ENCODE measurements around the gene RABEP1.

The RABEP1 gene

DNA sequence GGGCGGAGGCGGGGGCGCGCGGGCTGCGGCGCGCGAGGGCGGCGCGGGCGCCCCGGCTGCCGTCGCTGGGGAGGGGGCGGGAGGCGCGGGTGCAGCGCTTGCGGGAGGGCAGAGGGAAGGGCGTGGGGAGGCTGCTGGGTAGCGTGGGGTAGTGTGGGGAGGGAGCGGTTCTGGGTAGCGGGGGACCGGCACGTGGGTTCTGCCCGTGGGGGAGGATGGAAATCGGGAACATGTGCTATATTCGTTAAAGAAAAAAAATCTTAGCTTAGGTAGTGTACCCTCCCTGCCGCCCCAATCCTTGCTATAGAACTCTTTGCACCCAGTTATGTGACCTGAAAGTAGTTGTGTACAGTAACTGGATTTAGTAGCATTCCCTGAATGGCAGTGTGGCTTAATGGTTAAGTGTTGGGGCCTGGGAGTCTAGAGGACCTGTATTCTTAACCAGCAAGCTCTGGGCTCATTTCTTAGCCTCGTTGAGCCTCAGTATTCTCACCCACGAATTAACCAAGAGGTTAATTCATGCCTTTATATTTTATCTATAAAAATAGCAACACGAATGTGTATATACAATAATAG lies 646 bp downstream of the RABEP1 start:
- peak in 2 of 3 experiments; percentile 53 to 57 for DNase-seq

DNA sequence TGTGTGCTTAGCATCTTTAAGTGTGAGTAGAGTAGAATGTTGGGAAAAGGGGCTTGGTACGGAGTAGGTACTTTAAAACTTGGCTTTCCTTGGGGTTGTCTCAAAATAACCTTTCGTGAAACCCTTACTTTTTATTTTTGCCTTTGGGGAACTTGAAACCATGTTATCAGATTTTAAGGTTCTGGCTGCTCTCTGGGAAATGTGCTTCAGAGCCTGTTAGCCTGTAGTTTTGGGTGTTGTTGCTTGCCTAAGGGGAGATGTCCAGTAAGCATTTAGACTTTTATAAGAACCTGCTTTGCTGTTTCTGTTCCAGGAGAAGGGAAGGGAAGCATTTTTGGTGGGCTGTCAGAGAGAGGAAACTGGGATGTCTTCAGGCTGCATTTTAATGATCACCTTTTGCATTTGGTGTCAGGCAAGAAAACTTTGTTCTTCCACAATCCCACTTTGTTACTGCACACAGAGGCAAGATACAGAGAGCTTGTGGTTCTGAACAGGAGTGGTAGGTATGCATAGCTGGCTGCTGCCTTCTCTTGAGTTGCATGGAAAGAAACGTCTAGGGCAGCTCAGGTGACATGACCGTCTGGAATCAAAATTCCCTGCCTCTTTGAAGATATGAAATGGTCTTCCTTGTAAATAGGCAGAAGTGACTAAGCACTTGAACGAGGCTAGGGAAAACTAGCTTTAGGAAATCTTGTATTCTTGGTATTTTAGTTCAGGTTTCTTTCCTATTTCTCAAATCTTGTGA lies 1.7 kb downstream of the RABEP1 start:
- DNase-seq, result no peak

DNA sequence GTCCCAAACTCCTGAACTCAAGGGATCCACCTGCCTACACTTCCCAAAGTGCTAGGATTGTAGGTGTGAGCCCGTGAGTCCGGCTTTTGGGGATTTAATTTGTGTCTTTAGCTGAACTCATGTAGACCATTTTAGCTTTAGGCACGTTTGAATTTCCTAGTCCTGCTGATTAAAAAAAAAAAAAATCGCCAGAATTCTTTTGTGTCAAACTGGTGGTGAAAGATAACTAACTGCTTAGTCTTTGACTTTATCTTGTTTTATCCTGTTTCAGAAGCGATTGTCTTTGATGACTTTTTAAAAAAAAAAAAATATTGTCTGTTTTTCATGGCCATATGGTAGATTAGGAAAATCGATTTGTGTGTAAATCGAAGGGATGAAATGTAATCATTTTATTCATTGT lies 2.6 kb downstream of the RABEP1 start:
- DNase-seq, result no peak

DNA sequence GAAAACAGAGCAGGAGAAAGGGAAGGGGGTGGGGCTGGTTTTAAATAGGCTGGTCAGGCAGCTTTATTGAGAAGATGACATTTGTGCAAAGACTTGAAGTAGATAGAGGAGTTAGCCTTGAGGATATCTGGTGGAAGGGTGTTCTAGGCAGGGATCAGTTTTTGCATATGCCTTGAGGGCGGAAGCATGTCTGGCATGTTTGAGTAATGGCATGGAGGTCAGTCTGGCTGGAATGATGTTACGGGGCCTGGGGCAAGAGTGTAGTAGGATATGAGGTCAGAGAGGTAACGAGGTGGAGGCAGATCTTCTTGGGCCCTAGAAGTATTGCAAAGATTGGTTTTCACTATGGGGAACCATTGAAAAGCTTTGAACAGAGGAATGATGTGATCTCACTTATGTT lies 4.8 kb downstream of the RABEP1 start:
- no peak for DNase-seq

DNA sequence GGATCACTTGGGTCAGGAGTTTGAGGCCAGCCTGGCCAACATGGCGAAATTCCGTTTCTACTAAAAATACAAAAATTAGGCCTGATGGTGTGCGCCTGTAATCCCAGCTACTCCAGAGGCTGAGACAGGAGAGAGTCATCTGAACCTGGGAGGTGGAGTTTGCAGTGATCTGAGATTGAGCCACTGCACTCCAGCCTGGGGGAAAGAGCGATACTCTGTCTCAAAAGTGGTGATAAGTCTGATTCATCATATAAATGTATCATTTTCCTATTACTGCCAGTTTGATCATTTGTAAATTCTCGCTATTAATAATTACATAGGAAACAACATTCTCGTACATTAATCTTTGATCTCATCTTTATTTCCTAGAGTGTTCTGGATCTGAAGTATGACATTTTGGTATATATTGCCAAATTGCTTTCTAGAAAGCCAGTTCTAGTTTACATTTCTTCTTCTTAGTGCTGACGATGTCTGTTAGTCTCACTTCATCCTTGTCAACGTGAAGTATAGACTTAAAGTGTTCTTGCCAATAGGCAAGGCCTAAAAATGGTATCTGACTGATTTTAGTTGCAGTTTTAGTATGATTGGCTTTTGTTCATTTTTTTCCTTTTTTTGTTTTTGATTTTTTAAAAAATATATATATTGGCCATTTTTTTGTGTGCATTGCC lies 9.7 kb downstream of the RABEP1 start:
- no peak for DNase-seq

DNA sequence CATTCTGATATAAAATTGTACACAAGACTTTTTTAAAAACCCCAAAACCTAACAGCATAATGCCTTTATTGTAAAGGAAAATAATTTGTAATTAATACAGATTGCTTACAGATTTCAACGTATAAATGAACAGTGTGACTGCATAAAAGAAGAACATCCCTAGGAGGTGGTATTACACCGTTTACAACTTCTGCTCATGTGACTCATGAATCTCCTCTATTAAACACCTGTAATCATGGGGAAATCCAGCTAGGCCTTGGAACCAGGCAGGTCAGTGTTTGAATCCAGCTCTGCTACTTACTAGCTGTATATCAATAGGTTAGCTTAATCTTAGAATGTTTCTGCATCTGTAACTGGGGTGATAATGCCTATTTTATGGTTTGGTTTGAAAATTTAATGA lies 15.2 kb downstream of the RABEP1 start:
- DNase-seq, result no peak

DNA sequence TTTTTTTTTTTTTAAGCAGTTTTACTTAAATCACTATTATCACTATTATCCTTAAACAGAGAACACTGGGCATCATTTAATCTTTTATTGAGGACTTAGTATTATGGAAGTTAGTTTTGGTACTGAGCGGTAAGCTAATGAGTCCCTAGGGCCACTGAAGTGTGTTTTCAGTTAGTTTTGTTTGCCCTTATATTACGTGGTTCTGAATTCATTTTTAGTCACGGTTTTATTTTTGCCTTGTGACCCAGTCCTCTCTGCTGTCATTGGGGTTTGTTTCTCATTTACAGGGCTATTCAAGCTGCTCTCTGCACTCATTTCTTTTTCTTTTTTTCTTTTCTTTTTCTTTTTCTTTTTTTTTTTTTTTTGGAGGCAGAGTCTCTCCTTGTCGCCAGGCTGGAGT lies 17.3 kb downstream of the RABEP1 start:
- DNase-seq, result no peak

DNA sequence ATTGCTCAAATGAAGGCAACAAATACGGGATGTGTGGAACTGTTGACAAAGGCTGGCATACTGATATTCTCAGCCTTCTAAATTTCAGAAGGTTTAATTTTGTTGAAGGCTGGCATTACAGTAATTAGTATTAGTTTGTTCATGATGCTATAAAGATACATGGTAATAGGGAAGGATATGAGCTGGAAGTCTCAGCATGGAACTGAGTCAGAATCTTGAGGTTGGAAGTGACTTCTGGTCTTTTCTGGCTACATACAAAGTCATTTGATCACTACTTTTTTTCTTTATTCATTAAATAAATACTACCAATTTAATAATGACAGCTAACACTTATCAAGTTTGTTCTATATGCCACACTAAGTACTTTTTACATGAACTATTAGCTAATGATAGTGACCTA lies 22.6 kb downstream of the RABEP1 start:
- DNase-seq, result no peak

DNA sequence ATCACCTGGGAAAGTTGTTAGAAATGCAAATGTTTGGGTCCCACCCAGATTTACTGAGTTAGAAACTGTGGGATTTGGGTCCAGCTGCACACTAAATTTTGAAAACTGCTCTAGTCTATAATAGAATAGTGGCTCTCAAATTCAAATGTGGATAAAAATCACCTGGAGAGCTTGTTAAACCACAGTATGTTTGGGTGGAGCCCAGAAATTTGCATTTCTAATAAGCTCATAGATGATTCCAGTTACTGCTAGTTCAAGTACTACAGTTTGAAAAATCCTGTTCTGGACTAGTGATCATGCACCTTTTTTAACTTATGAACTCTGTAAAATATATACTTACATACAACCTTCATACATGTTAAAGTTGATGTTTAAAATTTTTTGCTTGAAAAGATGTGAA lies 27.8 kb downstream of the RABEP1 start:
- no peak for DNase-seq

DNA sequence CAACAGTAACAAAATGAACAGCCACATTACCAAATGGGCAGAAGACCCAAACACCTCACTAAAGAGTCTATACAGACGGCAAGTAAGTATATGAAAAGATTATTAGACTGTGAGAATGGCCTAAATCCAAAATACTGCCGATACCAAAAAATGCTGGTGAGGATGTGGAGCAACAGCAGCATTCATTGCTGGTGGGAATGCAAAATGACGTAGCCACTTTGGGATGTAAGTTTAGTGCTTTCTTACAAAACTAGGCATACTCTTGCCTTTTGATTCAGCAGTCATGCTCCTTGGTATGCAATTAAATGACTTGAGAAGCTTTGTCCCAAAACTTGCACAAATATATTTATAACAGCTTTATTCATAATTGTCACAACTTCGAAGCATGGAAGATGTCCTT lies 43.8 kb downstream of the RABEP1 start:
- no peak for DNase-seq

DNA sequence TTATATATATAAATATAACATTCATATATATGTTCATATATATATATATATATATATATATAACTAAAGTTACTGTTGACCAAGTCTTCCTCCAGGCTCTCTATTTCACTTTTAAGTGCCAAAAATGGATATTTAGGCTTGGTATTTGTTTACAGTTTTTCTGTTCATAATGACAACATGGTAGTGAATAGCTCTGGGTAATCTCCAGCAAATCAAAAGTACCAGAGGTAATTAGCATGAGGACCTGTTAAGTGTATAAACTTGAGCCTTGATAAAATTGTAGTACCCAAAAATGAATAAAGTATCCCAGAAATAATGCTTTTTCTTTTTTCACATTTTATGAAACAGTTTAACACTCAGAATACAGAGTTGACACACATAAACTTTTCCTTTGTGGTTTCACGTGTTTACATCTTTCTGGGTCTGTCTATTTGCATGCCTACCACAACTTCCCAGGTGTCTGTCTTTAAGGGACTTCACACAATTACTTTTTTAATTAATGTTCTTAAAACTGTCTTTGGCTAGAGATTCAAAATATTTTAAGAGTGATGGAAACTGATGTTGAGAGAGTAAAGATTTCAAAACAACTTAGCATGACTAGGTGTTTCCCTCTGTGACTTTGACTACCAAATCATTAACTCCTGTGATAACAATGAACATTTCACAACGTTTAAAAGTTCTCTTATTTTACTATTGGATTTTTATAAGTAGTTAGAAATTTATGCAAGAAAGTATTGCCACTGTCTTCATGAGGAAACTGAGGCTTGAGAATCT lies 47.9 kb downstream of the RABEP1 start:
- DNase-seq, result no peak

DNA sequence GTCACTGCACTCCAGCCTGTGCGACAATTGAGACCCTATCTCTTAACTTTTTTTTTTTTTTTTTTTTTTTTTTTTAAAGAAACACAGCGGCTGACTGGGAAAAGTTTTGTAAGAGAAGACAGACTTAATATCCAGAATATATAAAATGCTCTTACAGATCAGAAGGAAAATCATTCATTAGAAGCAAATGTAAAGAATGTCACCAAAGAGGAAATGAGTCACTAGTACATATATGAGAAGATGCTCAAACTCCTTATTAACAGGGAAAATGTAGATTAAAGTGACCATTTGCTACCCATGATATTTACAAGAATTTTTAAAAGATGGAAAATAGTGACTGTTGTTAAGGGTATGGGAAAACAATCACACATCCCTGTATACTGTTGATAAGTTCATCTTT lies 48.9 kb downstream of the RABEP1 start:
- no peak for DNase-seq

DNA sequence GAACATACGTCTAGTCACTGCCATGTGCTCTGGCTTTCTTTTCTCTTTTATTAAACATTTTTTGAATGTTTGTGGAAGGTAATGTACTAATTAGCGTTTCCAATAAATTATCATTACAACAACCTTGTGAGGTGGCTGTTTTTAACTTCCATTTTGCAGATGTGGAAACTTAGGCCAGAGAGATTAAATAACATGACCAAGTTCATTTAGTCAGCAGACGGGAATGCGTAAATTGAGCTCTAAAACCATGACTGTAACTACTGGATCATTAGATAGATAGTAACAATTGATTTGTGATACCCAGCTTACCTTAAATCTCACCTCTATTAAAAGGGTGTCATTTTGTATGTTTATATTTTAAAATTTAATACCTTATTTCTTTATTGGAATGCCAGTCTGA lies 49.4 kb downstream of the RABEP1 start:
- DNase-seq, result no peak

DNA sequence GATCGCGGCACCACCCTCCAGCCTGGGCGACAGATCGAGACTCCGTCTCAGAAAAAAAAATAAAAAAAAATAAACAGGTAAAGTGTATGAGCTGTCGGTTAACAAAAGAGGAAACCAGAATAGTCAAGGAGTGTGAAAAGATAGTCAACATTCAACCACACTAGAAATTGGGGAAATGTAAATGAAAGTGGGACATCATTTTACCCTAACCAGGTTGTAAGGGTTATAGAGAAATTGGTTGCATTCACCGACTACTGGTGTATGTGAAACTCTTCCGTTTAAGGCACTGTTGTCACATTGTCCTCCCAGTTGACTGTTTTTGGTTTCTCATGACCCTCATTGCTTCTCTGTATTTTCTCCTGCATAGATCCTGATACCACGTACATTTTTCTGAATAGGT lies 62.8 kb downstream of the RABEP1 start:
- DNase-seq, result no peak

DNA sequence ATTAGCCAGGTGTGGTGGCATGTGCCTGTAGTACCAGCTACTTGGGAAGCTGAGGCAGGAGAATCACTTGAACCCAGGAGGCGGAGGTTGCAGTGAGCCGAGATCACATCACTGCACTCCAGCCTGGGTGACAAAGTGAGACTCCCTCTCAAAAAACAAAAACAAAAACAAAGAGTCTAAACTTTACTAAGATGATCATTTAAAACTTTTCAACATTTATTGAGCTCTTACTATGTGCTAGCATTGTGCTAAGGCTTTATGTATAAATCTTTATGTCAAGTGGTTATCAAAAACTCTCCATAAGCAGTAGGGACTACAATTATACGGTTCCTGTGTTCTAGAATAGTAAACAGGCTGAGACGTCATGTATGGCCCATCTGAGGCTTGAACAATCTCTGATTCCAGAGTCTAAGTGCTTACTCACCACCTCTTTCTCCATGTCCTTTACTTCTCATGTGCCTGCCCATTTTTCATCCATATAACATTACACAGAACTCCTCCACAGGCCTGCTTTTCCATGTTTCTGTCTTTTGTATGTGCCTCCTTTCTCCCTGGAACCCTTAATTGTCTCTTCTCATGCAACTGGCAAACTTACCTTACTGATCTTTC lies 70.7 kb downstream of the RABEP1 start:
- DNase-seq, result no peak

DNA sequence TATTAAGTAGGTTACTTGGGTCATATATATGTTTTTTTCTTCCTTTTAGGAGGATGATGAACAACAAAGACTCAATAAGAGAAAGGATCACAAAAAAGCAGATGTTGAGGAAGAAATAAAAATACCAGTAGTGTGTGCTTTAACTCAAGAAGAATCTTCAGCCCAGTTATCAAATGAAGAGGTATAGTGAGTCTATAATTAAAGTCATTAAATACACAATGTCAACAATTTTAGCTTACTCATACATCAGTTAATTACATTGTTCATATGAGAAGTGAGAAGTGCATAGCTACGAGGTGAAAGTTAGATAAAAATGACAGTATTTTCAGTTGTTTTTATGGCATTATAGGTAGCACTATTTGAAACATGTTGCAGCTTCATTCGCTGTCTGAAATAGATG lies 72.2 kb downstream of the RABEP1 start:
- peak in 1 of 3 experiments; percentile 30 for DNase-seq

DNA sequence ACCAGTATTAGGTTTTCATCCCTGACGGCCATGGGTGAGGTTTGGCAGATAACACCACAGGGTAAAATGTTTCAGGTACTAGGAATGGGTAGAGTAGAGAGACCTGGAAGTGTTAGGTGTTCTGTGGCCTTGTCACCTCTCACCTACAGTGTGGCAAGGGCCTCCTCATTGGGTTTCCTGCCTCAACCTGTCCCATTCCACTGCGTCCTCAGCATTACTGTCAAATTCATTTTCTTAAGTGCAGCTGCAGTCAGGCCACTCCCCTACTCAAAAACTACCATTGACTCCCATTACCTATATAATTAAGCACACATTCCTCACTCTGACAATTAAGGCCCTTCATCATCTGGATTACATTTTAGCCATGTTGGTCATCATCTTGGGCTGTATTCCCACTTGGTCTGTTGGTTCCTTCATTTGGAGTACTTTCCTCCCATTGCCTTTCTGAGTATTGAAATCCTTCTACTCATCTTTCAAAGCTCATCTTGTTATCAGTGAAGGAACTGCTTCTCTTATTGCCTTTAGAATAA lies 72.9 kb downstream of the RABEP1 start:
- no peak for DNase-seq

DNA sequence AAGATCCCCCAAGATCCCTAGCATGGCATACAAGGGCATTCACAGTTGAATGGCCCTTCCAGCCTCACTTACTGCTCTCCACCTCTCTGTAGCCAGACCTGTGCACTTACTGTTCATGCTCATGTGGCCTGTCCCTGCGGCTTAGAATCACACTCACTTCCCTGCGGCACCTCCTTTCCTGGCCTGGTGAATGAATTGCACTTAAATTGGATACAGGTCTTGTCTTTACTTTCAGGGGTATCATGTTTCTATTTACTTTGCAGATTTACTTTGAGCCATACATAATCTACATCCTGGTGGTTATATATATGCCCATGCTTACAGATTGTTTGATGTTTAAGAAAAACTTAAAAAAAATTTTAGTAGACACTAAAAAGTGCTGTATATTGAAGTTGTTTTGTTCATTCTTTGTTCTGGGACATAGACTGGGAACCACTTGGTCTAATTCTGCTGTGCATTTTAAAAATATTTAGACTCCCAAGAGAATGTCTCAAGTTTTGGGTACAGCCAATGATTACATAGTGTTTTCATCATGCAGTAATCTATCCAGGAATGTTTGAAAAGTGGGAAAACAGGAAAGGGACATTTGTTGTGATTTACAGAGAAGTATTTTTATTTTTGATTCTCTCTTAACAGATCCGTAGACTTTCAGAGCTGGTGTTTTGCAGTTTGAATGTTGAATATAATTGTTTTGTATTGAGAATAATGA lies 73.5 kb downstream of the RABEP1 start:
- DNase-seq, result peak in 2 of 3 experiments; percentile 3 to 22

DNA sequence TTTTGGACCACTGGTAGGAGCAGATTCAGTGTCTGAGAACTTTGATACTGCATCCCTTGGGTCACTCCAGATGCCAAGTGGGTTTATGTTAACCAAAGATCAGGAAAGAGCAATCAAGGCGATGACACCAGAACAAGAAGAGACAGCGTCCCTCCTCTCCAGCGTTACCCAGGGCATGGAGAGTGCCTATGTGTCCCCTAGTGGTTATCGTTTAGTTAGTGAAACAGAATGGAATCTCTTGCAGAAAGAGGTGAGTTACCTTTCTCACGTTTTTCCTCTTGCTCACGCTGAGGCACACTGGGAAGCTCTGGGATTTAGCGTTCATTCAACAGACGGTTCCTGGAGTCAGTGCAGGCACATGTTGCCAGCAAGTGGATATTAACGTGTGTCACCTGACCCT lies 79.3 kb downstream of the RABEP1 start:
- no peak for DNase-seq

DNA sequence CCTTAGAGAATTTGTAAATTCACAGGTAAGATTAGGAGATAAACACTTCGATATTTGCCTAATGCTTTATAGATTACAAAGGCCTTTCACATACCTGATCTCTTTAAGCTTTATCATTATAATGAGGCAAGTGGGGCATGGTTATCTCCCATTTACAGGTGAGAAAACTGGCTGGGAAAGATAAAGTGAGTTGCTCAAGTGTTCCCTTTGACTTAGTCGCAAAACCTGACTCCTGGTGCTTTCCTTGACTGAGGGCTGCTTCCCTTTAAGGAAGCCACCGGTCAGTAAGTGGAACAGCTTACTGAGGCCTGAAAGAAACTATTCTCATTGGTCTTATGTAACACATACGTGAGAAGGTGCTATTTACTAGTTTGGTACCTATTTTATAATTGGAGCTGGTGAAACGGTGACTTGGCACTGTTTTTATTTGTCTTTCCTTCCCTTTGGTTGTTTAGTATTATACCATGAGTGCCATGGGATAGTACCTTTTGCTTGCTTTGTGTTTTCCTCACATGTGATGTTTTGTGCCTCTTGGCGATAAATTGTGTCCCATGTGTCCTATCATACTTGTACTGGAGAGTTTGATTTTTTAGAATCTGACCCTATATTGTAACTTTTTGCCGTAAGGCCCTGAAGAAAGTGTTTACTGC lies 80.2 kb downstream of the RABEP1 start:
- DNase-seq, result no peak

DNA sequence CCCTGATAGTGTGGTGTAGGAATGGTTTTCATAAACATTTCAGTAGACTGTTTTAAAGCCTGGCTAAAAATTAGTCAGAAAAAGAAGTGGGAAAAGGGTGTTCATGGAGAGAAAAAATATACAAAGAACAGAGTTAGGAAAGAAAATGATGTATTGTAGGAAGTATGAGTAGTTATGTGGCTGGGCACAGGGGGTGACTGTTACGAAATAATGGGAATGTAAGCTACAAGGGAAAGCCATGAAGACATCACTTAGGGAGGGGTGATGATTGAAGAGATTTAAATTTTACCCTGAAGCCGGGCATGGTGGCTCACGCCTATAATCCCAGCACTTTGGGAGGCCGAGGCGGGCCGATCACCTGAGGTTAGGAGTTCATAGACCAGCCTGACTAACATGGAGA lies 82.1 kb downstream of the RABEP1 start:
- DNase-seq, result no peak

DNA sequence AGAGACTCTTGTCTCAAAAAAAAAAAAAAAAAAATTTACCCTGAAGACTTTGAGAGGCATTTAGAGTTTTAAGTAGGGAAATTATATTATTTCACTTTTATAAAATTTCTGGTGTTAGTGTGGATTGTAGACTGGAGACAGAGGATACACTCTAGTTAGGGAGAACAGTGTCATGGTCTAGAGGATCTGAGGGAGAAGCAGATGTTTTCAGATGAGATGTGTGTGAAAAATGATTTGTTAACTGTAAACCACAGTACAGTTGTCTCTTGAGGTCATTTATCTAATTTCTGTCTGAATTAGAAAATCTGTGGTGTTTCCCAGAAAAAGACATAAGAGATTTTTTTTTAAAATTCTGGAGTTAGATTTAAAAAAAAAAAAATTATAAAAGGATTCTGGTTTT lies 82.6 kb downstream of the RABEP1 start:
- no peak for DNase-seq
